HepG2 (cell line): ENCODE results near the gene ADGRB2. TPM values are rescaled to one million over a fixed set of nuclear protein-coding genes. Genes with fewer than 3 reads are reported as not detected.

Experiments used
- ATAD3A ChIP-seq: sonication (generic); formaldehyde crosslinking; IDR thresholded peaks from 2 replicates; pipeline ENCODE4 v1.4.0; 2020; ENCODE audit warnings: missing genetic modification reagents
- HOXA7 ChIP-seq: sonication (generic); formaldehyde crosslinking; IDR thresholded peaks from 2 replicates; pipeline ENCODE4 v1.8.1; 2022; ENCODE audit warnings: mild to moderate bottlenecking, missing genetic modification reagents, moderate library complexity
- KLF6 ChIP-seq: IDR thresholded peaks from 2 replicates; pipeline ENCODE4 v1.8.0; 2016; ENCODE audit warnings: missing biosample characterization, missing genetic modification reagents
- RCOR2 ChIP-seq: IDR thresholded peaks from 2 replicates; pipeline ENCODE4 v1.6.1; 2016; ENCODE audit warnings: missing biosample characterization, missing genetic modification reagents
- SMYD3 ChIP-seq: sonication (generic); formaldehyde crosslinking; IDR thresholded peaks from 2 replicates; pipeline ENCODE4 v1.8.1; 2023; ENCODE audit warnings: mild to moderate bottlenecking, missing genetic modification reagents
- SNAPC2 ChIP-seq: sonication (generic); formaldehyde crosslinking; IDR thresholded peaks from 2 replicates; pipeline ENCODE4 v1.8.1; 2022; ENCODE audit warnings: mild to moderate bottlenecking, missing genetic modification reagents
- SRY ChIP-seq: sonication (generic); formaldehyde crosslinking; IDR thresholded peaks from 2 replicates; pipeline ENCODE4 v1.8.0; 2022; ENCODE audit warnings: mild to moderate bottlenecking, missing genetic modification reagents
- ZNF224 ChIP-seq: sonication (generic); formaldehyde crosslinking; IDR thresholded peaks from 2 replicates; pipeline ENCODE4 v1.5.0; 2020; ENCODE audit warnings: mild to moderate bottlenecking, missing genetic modification reagents
- ZNF274 ChIP-seq: sonication (generic); formaldehyde crosslinking; IDR thresholded peaks from 2 replicates; pipeline ENCODE4 v1.5.1; 2020; ENCODE audit warnings: mild to moderate bottlenecking, missing genetic modification reagents
- ZNF333 ChIP-seq: sonication (generic); formaldehyde crosslinking; IDR thresholded peaks from 2 replicates; pipeline ENCODE4 v1.4.0; 2020; ENCODE audit warnings: mild to moderate bottlenecking, missing genetic modification reagents, borderline replicate concordance
- ZNF7 ChIP-seq: IDR thresholded peaks from 2 replicates; pipeline ENCODE4 v1.6.1; 2016; ENCODE audit warnings: missing biosample characterization, missing genetic modification reagents
- ZNF780A ChIP-seq: sonication (generic); formaldehyde crosslinking; IDR thresholded peaks from 2 replicates; pipeline ENCODE4 v1.8.0; 2022; ENCODE audit warnings: mild to moderate bottlenecking, missing genetic modification reagents, moderate library complexity
- polyA plus RNA-seq, 8 experiments: library from polyadenylated mRNA; depleted of rRNA in 3 of 8; stranded (reverse) in 7 of 8; unstranded in 1 of 8; fragments of >200 nt; fragmentation: Illumina TruSeq in 4 of 8; extraction: Trizol in 4 of 8; gene quantifications; 2 replicates each; pipeline versions ENCODE4 v1.2.1 to v1.2.3, GENCODE V29; 2011 to 2016; ENCODE audit warnings: low read depth in 4 of 8, missing spikeins in 1 of 8, mixed read lengths in 1 of 8; ENCODE audit not compliant: insufficient read depth in 1 of 8
- total RNA-seq, 5 experiments: library from RNA; depleted of rRNA; stranded (reverse); fragments of >200 nt; fragmentation: Illumina TruSeq; extraction: Trizol; gene quantifications; 2 replicates each; pipeline ENCODE4 v1.2.3, GENCODE V29; 2016; ENCODE audit warnings: low read depth in 1 of 5
- TF ChIP-seq, protein P1 (sequence below): sonication (generic); formaldehyde crosslinking; IDR thresholded peaks from 2 replicates; pipeline ENCODE4 v1.4.0; 2020; ENCODE audit warnings: missing genetic modification reagents
- TF ChIP-seq, protein P2 (sequence below): sonication (generic); formaldehyde crosslinking; conservative IDR thresholded peaks from 2 replicates; pipeline ENCODE4 v1.8.1; 2023; ENCODE audit warnings: missing genetic modification reagents
- TF ChIP-seq, protein P3 (sequence below): sonication (generic); formaldehyde crosslinking; IDR thresholded peaks from 2 replicates; pipeline ENCODE4 v1.4.0; 2020; ENCODE audit warnings: missing genetic modification reagents
- TF ChIP-seq, protein P4 (sequence below): sonication (generic); formaldehyde crosslinking; IDR thresholded peaks from 2 replicates; pipeline ENCODE4 v1.4.0; 2020; ENCODE audit warnings: missing genetic modification reagents

Gene ADGRB2
- total and polyA plus RNA-seq, 2 of the 13 experiments (the other 11 are each of a cell fraction or from before 2014, with no cell fraction given), result 0.03 to 0.09 TPM

DNA sequence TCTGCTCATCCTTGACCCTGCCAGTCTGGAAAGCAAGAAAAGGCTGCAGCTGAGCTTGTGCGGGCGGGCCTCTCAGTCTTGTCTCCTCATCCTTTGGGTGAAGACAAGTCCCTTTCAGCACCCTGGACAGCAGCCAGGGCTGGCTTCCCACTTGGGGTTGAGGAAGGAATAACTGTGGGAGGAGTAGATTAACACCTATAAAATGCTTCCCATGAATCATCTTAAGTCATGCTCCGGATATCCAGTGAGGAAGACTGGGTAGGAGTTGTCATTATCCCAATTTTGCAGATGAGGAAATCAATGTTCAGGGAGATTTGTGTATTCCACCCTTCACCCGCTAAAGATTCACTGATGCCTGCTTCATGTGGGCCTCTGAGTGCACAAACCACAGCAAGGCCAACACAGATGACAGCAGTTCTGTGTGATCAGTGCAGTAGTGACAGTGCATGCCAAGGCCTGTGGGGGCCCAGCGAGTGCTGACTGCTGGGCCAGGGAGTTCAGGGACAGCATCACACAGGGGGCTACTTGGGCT, 40.2 kb downstream of the ADGRB2 start (continued):
- TF ChIP-seq, protein P1, sequence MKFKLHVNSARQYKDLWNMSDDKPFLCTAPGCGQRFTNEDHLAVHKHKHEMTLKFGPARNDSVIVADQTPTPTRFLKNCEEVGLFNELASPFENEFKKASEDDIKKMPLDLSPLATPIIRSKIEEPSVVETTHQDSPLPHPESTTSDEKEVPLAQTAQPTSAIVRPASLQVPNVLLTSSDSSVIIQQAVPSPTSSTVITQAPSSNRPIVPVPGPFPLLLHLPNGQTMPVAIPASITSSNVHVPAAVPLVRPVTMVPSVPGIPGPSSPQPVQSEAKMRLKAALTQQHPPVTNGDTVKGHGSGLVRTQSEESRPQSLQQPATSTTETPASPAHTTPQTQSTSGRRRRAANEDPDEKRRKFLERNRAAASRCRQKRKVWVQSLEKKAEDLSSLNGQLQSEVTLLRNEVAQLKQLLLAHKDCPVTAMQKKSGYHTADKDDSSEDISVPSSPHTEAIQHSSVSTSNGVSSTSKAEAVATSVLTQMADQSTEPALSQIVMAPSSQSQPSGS (CRISPR knock-in tag), result peak; percentile 76; the same call in 1 of the 2 replicates
- TF ChIP-seq SRY (peak; percentile 45; the same call in 1 of the 2 replicates), ZNF224 (CRISPR knock-in tag) (no peak), SNAPC2 (CRISPR knock-in tag) (0 out of 2 replicates have a peak, but pooled peaks have one; percentile 51), KLF6 (CRISPR knock-in tag) (peak; percentile 94), ATAD3A (CRISPR knock-in tag) (0 out of 2 replicates have a peak, but pooled peaks have one; percentile 30), ZNF7 (CRISPR knock-in tag) (0 out of 2 replicates have a peak, but pooled peaks have one; percentile 25), ZNF274 (CRISPR knock-in tag) (no peak), ZNF780A (0 out of 2 replicates have a peak, but pooled peaks have one; percentile 54), HOXA7 (CRISPR knock-in tag) (no peak), SMYD3 (CRISPR knock-in tag) (0 out of 2 replicates have a peak, but pooled peaks have one; percentile 26), ZNF333 (CRISPR knock-in tag) (no peak), RCOR2 (CRISPR knock-in tag) (no peak)
- TF ChIP-seq, protein P2, sequence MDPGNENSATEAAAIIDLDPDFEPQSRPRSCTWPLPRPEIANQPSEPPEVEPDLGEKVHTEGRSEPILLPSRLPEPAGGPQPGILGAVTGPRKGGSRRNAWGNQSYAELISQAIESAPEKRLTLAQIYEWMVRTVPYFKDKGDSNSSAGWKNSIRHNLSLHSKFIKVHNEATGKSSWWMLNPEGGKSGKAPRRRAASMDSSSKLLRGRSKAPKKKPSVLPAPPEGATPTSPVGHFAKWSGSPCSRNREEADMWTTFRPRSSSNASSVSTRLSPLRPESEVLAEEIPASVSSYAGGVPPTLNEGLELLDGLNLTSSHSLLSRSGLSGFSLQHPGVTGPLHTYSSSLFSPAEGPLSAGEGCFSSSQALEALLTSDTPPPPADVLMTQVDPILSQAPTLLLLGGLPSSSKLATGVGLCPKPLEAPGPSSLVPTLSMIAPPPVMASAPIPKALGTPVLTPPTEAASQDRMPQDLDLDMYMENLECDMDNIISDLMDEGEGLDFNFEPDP (CRISPR knock-in tag), result 0 out of 2 replicates have a peak, but pooled peaks have one; percentile 18
- TF ChIP-seq, protein P3, sequence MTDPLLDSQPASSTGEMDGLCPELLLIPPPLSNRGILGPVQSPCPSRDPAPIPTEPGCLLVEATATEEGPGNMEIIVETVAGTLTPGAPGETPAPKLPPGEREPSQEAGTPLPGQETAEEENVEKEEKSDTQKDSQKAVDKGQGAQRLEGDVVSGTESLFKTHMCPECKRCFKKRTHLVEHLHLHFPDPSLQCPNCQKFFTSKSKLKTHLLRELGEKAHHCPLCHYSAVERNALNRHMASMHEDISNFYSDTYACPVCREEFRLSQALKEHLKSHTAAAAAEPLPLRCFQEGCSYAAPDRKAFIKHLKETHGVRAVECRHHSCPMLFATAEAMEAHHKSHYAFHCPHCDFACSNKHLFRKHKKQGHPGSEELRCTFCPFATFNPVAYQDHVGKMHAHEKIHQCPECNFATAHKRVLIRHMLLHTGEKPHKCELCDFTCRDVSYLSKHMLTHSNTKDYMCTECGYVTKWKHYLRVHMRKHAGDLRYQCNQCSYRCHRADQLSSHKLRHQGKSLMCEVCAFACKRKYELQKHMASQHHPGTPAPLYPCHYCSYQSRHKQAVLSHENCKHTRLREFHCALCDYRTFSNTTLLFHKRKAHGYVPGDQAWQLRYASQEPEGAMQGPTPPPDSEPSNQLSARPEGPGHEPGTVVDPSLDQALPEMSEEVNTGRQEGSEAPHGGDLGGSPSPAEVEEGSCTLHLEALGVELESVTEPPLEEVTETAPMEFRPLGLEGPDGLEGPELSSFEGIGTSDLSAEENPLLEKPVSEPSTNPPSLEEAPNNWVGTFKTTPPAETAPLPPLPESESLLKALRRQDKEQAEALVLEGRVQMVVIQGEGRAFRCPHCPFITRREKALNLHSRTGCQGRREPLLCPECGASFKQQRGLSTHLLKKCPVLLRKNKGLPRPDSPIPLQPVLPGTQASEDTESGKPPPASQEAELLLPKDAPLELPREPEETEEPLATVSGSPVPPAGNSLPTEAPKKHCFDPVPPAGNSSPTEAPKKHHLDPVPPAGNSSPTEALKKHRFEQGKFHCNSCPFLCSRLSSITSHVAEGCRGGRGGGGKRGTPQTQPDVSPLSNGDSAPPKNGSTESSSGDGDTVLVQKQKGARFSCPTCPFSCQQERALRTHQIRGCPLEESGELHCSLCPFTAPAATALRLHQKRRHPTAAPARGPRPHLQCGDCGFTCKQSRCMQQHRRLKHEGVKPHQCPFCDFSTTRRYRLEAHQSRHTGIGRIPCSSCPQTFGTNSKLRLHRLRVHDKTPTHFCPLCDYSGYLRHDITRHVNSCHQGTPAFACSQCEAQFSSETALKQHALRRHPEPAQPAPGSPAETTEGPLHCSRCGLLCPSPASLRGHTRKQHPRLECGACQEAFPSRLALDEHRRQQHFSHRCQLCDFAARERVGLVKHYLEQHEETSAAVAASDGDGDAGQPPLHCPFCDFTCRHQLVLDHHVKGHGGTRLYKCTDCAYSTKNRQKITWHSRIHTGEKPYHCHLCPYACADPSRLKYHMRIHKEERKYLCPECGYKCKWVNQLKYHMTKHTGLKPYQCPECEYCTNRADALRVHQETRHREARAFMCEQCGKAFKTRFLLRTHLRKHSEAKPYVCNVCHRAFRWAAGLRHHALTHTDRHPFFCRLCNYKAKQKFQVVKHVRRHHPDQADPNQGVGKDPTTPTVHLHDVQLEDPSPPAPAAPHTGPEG (CRISPR knock-in tag), result peak; percentile 82; the same call in 1 of the 2 replicates
- TF ChIP-seq, protein P4, sequence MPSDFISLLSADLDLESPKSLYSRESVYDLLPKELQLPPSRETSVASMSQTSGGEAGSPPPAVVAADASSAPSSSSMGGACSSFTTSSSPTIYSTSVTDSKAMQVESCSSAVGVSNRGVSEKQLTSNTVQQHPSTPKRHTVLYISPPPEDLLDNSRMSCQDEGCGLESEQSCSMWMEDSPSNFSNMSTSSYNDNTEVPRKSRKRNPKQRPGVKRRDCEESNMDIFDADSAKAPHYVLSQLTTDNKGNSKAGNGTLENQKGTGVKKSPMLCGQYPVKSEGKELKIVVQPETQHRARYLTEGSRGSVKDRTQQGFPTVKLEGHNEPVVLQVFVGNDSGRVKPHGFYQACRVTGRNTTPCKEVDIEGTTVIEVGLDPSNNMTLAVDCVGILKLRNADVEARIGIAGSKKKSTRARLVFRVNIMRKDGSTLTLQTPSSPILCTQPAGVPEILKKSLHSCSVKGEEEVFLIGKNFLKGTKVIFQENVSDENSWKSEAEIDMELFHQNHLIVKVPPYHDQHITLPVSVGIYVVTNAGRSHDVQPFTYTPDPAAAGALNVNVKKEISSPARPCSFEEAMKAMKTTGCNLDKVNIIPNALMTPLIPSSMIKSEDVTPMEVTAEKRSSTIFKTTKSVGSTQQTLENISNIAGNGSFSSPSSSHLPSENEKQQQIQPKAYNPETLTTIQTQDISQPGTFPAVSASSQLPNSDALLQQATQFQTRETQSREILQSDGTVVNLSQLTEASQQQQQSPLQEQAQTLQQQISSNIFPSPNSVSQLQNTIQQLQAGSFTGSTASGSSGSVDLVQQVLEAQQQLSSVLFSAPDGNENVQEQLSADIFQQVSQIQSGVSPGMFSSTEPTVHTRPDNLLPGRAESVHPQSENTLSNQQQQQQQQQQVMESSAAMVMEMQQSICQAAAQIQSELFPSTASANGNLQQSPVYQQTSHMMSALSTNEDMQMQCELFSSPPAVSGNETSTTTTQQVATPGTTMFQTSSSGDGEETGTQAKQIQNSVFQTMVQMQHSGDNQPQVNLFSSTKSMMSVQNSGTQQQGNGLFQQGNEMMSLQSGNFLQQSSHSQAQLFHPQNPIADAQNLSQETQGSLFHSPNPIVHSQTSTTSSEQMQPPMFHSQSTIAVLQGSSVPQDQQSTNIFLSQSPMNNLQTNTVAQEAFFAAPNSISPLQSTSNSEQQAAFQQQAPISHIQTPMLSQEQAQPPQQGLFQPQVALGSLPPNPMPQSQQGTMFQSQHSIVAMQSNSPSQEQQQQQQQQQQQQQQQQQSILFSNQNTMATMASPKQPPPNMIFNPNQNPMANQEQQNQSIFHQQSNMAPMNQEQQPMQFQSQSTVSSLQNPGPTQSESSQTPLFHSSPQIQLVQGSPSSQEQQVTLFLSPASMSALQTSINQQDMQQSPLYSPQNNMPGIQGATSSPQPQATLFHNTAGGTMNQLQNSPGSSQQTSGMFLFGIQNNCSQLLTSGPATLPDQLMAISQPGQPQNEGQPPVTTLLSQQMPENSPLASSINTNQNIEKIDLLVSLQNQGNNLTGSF (CRISPR knock-in tag), result peak; percentile 91; the same call in 1 of the 2 replicates
